OCI-LY7 (cell line): Measurements from ENCODE around the gene EHD2. TPM values are rescaled to one million over a fixed set of nuclear protein-coding genes. Genes with fewer than 3 reads are reported as not detected.

ENCODE experiments used
- BruUV-seq: library from RNA; stranded (reverse); fragments of 400-500 nt; replicated peaks from 2 replicates; lab custom pipeline; 2021; lab: Mats Ljungman, UMichigan
- CTCF ChIA-PET: fragments of 300-600 bp; sonication (Branson Sonifier 250); formaldehyde crosslinking; loops from one replicate; lab custom pipeline; 2022; ENCODE audit warnings: antibody characterized with exemption; ENCODE audit not compliant: unreplicated experiment; lab: Charles Lee
- POLR2A ChIA-PET: fragments of 300-600 bp; sonication (Branson Sonifier 250); formaldehyde crosslinking; loops from one replicate; lab custom pipeline; 2022; ENCODE audit warnings: antibody characterized with exemption; lab: Charles Lee
- DNase-seq: peaks from one replicate; pipeline ENCODE4 v3.0.0-alpha.2; 2015; ENCODE audit warnings: low spot score
- H2AFZ ChIP-seq: fragments of 200-600 bp; sonication (generic), shearing (Covaris generic); 2 replicates; pipeline ENCODE4 v1.6.1; 2014; ENCODE audit warnings: mild to moderate bottlenecking, antibody characterized with exemption, low read length, moderate library complexity
- H3K27ac ChIP-seq: fragments of 200-600 bp; sonication (generic); 2 replicates; pipeline ENCODE4 v1.5.1; 2014; ENCODE audit warnings: mixed run types, low read depth, mild to moderate bottlenecking, moderate library complexity, low read length, inconsistent platforms; ENCODE audit not compliant: poor library complexity, severe bottlenecking
- H3K36me3 ChIP-seq: fragments of 200-600 bp; sonication (generic); 2 replicates; pipeline ENCODE4 v1.6.1; 2014; ENCODE audit warnings: mild to moderate bottlenecking, antibody characterized with exemption, low read length, moderate library complexity, mixed read lengths; ENCODE audit not compliant: insufficient read depth
- H3K4me1 ChIP-seq: fragments of 200-600 bp; sonication (generic); 2 replicates; pipeline ENCODE4 v1.5.1; 2014; ENCODE audit warnings: mild to moderate bottlenecking, low read length; ENCODE audit not compliant: insufficient read depth, poor library complexity, severe bottlenecking
- H3K4me2 ChIP-seq: fragments of 200-600 bp; sonication (generic); 2 replicates; pipeline ENCODE4 v1.6.1; 2014; ENCODE audit warnings: mild to moderate bottlenecking, low read length
- H3K4me3 ChIP-seq: fragments of 200-600 bp; sonication (generic); 2 replicates; pipeline ENCODE4 v1.5.1; 2014; ENCODE audit warnings: mild to moderate bottlenecking, low read depth, low read length; ENCODE audit not compliant: poor library complexity, severe bottlenecking
- H3K79me2 ChIP-seq: fragments of 200-600 bp; sonication (generic); 2 replicates; pipeline ENCODE4 v1.6.1; 2016; ENCODE audit warnings: low read depth, mild to moderate bottlenecking, low read length, moderate library complexity, mixed read lengths; ENCODE audit not compliant: insufficient read depth
- H3K9me2 ChIP-seq: fragments of 200-600 bp; sonication (generic); 2 replicates; pipeline ENCODE4 v1.6.1; 2016; ENCODE audit warnings: mild to moderate bottlenecking, low read length, mixed read lengths; ENCODE audit not compliant: insufficient read depth
- H3K9me3 ChIP-seq: fragments of 200-600 bp; sonication (generic); 2 replicates; pipeline ENCODE4 v1.6.1; 2014; ENCODE audit warnings: mild to moderate bottlenecking, mixed run types, low read length, mixed read lengths
- H4K20me1 ChIP-seq: fragments of 200-600 bp; sonication (generic); 2 replicates; pipeline ENCODE4 v1.6.1; 2014; ENCODE audit warnings: mild to moderate bottlenecking, antibody characterized with exemption, low read length, moderate library complexity, mixed read lengths; ENCODE audit not compliant: insufficient read depth
- EZH2phosphoT487 ChIP-seq: fragments of 200-600 bp; sonication (generic); IDR thresholded peaks from 2 replicates; pipeline ENCODE4 v1.6.1; 2018; ENCODE audit warnings: low read depth, borderline replicate concordance, mild to moderate bottlenecking, mixed run types, antibody characterized with exemption, low read length, moderate library complexity, mixed read lengths
- intact Hi-C: fragments of 100-400 bp; cut with micrococcal nuclease; formaldehyde crosslinking; loops from one replicate; pipeline ENCODE4 v1.10.0; 2022; ENCODE audit not compliant: unreplicated experiment
- total RNA-seq, 2 experiments: library from RNA; depleted of rRNA in 1 of 2; stranded (reverse); fragments of >200 nt in 1 of 2; shearing (Covaris generic) in 1 of 2; gene quantifications; 2 replicates each; pipeline ENCODE4 v1.2.3, GENCODE V29; 2014 to 2022
- TF ChIP-seq, protein P1 (sequence below): fragments of 200-600 bp; sonication (generic); conservative IDR thresholded peaks from 2 replicates; pipeline ENCODE4 v1.5.1; 2014; ENCODE audit warnings: mild to moderate bottlenecking, antibody characterized with exemption, low read length, moderate library complexity, mixed read lengths

The EHD2 gene
- total RNA-seq, 2 experiments from 2014 or later: not detected

DNA sequence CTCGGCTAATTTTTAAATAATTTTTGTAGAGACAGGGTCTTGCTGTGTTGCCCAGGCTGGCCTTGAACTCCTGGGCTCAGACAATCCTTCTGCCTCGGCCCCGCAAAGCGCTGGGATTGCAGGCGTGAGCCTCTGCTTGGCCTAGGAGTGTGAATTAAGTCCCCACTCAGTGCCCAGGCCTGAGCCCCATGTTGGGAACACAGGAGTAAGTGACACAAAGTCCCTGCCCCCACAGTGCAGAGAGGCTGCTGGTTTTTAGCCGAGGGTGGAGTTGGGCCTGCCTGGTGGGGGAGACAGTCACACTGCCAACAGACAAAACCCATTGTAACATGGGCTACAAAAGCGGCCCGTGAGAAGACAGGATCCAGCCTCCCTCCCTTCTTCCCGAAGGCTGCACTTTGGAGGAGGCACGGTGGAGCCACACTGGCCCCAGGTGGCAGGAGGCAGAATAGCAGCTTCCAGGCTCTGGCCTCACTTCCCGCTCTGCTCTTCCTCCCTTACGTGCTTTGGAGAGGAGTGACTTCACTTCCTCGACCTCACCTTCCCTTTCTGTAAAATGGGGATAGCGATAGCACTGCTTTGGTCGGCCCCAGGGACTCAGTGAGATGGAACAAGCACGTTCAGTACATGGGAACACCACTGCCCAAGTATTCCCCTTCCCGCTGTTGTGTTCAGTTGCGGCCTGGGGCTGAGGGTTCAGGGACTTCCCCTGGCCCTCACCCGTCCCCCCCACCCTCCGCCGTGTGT lies 15.2 kb upstream of the EHD2 start:
- POLR2A ChIA-PET: no interaction called here
- Histone ChIP-seq H3K36me3 (peaks cover 38% of the 10 kb centered on the region), H3K4me2 (no peak overlapping the region), H3K9me2 (no peaks in the 10 kb centered on the region), H2AFZ (no peak overlapping the region), H4K20me1 (no peaks in the 10 kb centered on the region; the same call in 1 of the 2 replicates), H3K4me1 (peaks cover 5% of the 10 kb centered on the region), H3K79me2 (no peaks in the 10 kb centered on the region), H3K4me3 (no peak overlapping the region), H3K27ac (peak overlapping the region; percentile 16), H3K9me3 (no peaks in the 10 kb centered on the region)
- BruUV-seq: no TSS peak
- CTCF ChIA-PET: no interaction called here
- peak; percentile 76 for DNase-seq
- TF ChIP-seq EZH2phosphoT487: no peak
- TF ChIP-seq, protein P1, sequence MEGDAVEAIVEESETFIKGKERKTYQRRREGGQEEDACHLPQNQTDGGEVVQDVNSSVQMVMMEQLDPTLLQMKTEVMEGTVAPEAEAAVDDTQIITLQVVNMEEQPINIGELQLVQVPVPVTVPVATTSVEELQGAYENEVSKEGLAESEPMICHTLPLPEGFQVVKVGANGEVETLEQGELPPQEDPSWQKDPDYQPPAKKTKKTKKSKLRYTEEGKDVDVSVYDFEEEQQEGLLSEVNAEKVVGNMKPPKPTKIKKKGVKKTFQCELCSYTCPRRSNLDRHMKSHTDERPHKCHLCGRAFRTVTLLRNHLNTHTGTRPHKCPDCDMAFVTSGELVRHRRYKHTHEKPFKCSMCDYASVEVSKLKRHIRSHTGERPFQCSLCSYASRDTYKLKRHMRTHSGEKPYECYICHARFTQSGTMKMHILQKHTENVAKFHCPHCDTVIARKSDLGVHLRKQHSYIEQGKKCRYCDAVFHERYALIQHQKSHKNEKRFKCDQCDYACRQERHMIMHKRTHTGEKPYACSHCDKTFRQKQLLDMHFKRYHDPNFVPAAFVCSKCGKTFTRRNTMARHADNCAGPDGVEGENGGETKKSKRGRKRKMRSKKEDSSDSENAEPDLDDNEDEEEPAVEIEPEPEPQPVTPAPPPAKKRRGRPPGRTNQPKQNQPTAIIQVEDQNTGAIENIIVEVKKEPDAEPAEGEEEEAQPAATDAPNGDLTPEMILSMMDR: peak; percentile 94
- intact Hi-C loops: loop anchor here (1.0 to 2.0 kb wide), 2 partner anchors 157 to 262 kb away; no protein-coding TSS in a partner anchor

DNA sequence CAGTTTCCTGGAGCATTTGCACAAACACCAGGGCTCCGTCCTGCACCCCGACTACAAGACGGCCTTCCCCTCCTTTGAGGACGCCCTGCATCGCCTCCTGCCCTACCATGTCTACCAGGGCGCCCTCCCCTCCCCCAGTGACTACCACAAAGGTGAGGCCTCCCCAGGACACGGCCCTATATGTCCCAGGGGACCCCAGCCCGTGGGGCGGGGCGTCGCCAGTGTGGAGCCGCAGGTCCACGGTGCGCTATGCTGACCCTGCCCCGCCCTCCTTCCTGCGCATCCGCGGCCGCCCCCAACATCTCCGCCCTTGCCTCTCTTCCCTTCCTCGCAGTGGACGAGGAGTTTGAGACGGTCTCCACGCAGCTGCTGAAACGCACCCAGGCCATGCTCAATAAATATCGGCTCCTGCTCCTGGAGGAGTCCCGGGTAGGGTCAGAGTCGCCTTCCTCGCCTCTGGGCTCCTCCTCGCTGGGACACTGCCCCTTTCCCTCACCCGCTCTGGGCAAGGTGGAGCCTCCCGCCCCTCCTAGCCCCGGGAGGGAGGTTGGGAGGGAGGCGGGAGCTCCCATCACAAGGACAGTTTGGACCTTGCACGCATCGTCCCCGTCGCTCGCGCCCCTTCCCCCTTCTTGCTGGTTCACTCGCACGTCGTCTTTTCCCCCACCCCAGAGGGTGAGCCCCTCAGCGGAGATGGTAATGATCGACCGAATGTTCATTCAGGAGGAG lies 14.4 kb upstream of the EHD2 start:
- intact Hi-C loops: loop anchor here (1.0 to 2.0 kb wide), 2 partner anchors 158 to 262 kb away; no protein-coding TSS in a partner anchor
- Histone ChIP-seq H3K9me3 (no peaks in the 10 kb centered on the region), H3K36me3 (peaks cover 36% of the 10 kb centered on the region), H3K4me3 (no peak overlapping the region), H3K79me2 (no peaks in the 10 kb centered on the region), H3K27ac (no peak overlapping the region), H4K20me1 (no peaks in the 10 kb centered on the region; the same call in 1 of the 2 replicates), H3K4me2 (no peak overlapping the region; the same call in 1 of the 2 replicates), H3K4me1 (peaks cover 5% of the 10 kb centered on the region), H2AFZ (no peak overlapping the region), H3K9me2 (no peaks in the 10 kb centered on the region)
- POLR2A ChIA-PET: no interaction called here
- BruUV-seq: no TSS peak
- CTCF ChIA-PET: no interaction called here
- no peak for DNase-seq
- TF ChIP-seq EZH2phosphoT487: no peak
- TF ChIP-seq, protein P1: no peak
